Raji (cell line): Measurements from ENCODE around the gene ANO1.

Experiments used
- POLR2A ChIP-seq: IDR thresholded peaks from 2 replicates; pipeline ENCODE4 v1.6.1; 2011; ENCODE audit warnings: low read depth, low read length, control low read depth; ENCODE audit not compliant: insufficient read depth

Gene ANO1

DNA sequence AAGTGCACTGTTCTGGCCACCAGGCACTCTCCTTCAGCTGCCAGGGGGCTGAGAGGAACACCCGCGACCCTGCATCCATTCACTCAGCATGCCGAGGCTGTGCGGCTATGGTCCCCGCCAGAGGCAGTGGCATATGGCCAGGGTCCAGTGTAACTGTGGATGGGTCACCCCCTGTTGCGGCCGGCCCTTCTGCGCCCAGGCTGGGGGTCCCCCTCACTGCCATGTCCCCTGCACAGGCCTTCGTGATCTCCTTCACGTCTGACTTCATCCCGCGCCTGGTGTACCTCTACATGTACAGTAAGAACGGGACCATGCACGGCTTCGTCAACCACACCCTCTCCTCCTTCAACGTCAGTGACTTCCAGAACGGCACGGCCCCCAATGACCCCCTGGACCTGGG, 104.1 kb downstream of the ANO1 start:
- TF ChIP-seq POLR2A, result no peak

DNA sequence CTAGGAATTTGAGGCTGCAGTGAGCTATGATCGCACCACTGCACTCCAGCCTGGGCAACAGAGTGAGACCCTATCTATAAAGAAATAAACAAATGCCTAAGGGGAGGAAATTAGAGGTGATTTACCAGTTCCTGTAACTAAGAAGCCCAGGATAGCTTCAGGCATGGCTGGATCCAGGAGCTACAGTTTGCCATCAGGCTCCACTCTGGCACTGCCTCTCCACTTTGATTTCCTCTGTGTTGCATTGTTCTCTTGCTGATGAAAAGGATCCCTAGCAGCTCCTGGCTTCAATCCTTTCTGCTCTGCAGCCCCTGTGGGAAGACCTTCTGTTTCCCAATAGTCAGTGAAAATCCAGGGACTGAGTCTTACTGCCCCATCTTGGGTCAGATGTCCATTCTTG, 104.9 kb downstream of the ANO1 start:
- no peak for TF ChIP-seq POLR2A

DNA sequence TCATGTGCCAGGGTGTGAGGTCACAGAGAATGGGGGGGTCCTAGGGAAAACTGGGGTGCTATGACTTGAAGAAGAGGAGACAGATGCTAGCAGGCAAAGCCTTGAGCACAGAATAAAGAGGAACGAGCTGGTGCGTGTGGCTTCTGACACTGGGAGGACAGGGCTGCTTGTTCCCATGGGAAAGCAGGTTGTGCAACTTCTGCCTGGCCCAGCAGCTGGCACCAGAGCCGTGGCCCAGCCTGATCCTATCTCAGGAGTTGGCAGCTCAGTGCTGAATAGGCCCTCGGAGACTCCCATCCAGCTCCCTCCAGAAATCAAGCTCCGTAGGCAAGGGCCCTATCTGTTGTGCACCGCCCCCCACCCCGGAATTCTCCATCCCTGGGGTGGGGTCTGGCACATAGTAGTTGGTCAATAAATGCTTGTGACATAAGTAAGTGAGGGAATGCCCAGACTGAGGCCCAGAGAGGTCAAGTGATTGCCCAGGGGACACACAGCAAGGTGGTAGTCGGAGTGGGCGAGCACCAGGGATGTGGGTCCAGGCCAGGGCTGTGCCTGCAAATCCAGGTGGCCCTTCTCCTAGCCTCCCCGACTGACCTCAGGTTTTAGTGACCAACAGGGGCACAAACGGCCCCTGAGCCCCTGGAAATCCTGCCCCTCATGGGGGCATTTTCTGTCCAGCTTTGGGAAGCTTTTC, 105.5 kb downstream of the ANO1 start:
- TF ChIP-seq POLR2A, result no peak

DNA sequence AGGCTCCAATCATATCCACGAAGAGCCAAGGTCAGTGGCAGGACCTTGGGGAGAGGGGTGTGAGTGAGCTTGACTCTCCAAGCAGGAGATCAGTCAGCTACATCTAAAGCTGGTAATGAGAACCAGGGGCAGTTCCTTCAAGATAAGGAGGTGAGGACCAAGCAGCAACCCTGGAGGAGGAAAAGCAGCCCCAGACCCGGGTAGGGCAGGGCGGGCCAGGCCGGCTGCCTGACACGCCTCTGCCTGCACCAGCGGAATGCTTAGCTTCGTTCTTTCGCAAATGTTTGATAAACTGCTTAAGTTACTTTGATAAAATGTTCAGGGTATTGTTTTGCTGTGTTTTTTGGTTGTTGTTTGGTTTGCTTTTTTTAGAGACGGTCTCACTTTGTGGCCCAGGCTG, 106.3 kb downstream of the ANO1 start:
- no peak for TF ChIP-seq POLR2A

DNA sequence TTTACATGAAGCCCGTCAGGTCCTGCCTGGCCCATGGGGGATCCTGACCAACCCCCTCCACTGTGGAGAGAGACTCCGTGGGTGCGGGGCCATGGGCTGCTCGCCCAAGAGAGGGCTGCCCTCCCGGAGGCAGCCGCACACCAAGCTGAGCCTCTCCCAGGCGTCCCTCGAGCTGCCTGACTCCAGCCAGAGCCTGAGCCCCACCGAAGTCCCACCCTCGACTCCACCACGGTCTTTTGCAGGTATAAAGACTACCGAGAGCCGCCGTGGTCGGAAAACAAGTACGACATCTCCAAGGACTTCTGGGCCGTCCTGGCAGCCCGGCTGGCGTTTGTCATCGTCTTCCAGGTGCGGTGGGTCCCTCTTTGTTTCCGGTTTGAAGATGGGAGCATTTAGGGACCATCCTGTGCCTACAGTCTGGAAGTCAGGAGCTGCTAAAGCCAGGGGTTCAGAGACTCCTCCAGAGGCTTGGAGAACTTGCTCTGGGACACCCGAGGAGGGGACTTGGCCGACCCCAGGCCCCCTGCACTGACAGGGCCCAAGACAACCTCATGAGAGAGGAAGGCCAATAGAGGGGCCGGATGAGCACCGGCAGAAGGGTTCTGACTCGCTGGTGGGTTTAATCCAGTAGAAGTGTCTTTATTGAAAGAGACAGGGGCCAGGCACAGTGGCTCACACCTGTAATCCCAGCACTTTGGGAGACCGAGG, 107.4 kb downstream of the ANO1 start:
- no peak for TF ChIP-seq POLR2A

DNA sequence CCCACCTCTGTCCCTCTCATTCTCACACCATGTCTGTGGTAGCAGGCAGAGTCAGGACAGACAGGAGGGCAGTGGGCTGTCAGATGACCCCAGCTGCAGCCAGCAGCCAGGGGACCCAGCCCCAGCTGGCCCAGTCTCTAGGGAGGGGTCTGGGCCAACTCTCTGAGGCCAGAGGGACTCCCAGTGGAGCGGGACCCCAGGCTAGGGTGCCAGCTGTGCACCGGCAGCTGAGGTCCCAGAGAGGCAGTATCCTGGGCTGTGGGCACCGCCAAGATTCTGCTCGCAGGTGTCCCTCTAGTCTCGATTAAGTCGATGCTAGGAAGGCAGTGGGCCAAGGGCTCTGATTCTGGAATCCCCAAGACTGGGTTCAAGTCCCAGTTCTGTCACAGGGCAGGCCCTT, 108.3 kb downstream of the ANO1 start:
- TF ChIP-seq POLR2A, result no peak

DNA sequence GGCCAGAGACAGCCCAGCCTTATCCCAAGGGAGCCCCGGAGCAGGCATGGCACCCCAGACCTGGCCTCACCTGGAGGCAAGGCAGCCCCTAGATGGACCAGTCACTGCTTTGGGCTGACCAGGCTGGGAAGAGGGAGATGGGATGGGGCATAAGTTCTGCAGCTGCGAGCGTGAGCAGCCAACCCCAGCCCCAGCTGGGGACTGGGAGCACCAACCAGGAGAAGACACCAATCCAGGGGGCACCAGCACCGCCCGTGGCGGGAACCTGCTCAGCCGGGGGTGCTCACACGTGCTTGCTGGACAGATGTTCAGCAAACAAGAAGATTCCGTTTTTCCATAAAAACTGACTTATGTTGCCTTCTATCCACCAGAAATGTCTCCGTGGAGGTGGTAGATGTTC, 108.8 kb downstream of the ANO1 start:
- no peak for TF ChIP-seq POLR2A

DNA sequence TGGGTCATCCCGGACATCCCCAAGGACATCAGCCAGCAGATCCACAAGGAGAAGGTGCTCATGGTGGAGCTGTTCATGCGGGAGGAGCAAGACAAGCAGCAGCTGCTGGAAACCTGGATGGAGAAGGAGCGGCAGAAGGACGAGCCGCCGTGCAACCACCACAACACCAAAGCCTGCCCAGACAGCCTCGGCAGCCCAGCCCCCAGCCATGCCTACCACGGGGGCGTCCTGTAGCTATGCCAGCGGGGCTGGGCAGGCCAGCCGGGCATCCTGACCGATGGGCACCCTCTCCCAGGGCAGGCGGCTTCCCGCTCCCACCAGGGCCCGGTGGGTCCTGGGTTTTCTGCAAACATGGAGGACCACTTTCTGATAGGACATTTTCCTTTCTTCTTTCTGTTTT, 109.7 kb downstream of the ANO1 start:
- no peak for TF ChIP-seq POLR2A

DNA sequence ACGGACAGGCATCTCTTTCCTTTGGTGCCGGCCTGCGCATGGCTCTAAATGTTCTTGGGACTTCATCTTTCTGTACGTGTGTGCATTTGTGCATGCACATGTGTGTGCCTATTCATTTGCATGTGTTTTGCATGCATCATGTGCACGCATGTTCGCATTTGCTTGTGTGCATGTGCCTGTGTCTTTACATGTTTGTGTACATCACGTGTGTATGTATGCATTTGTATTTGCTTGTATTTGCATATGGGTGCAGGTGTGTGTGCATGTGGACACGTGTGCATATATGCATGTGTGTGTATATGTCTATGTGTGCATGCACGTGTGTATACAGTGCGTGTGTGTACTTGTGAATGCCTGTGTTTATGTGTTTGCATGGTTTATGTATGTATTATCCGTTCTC, 111.5 kb downstream of the ANO1 start:
- no peak for TF ChIP-seq POLR2A

DNA sequence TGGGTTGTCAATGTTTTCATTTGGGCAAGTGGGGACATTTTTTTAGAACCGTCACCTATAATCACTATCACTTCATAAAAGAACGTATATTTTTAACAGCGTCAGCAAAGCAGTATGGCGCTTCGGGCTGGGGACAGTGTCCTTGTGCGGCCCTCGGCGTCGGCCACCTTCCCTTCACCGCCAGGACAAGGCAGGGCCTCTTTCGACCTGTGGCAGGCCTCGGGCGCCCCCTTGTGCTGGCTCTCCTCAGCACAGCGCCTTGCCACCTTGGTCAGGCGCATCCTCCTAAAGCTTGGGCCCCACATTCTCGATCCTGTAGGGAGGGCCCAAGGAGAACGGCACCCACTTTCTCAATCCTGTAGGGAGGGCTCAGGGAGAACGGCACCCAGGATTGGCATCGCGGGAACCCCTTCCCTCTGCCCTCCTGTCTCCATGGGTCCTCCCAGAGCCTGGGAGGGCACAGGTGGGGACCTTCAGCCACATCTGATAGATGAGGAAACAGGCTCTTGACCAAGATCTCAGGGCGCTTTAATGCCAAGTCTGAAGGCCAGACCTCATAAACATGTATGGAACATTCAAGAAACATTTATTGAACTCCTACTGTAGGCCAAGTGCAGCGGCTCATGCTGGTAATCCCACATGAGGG, 113.5 kb downstream of the ANO1 start:
- TF ChIP-seq POLR2A, result no peak

DNA sequence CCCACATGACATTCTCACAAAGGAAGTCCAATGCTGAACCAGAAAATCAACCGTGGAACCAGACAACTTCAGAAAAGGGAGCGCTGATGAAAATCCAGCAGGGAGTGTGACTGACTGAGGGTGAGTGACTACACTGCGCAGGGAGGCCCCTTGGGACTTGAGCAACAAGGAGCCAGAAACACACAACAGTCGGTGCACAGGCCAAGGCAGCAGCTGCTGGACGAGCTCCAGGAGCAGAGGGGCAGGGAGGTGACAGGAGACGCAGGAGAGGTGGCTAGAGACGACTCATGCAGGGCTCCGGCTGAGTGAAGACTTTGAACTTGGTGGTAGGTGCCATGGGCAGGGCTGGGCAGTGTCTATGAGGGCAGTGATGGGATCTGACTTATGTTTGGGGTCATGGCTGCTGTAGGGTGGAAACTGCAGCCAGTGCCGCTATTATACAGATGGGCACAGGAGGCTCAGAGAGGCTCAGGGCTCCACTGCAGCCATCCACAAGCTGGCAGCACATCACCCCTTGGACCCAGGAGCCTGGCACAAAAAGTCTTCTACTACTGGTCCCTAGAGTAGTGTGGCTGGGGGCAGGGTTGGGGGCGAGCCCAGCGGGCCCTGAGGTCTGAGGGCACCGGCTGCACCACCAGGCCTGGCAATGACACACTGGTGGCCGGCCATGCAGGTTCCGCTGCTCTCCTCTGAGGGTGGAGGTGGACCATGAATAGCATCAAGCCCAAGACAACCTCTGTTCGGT, 114.7 kb downstream of the ANO1 start:
- TF ChIP-seq POLR2A, result no peak

DNA sequence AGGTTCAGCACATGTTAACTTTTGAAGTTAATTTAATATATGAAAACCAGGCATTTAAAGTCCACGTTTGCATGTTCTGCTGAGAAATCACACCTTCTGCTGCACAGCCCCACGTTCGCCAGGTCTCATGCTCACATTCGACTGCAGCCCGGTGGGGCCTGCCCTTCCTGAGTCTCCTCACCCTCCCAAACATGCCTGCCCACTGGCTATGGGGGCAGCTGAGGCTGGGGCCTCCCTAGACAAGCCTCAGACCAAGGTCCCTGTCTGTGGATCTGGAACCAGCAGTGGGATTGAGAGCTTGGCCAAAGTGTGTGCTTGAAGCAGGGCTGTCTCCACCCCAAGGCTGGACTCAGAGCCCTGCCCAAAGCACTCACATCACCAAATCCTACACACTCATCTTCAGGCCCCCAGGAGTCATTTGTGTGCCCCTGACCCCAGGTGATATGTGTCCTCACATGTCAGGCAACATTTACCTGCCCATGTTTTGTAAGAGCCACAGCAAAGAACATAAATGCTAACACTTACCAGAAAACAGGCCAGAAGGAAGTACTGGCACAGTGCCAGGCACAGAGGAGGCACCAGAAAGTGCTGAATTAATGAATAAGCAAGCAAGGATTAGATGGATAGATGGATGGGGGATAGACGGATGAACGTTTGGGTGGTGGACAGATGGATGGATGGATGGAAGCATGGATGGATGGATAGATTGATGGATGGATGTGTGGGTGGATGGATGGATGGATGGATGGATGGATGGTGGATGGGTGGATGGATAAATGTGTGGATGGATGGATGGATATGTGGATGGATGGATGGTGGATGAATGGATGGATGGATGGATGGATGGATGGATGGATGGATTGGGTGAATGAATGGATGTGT, 115.5 kb downstream of the ANO1 start:
- no peak for TF ChIP-seq POLR2A

DNA sequence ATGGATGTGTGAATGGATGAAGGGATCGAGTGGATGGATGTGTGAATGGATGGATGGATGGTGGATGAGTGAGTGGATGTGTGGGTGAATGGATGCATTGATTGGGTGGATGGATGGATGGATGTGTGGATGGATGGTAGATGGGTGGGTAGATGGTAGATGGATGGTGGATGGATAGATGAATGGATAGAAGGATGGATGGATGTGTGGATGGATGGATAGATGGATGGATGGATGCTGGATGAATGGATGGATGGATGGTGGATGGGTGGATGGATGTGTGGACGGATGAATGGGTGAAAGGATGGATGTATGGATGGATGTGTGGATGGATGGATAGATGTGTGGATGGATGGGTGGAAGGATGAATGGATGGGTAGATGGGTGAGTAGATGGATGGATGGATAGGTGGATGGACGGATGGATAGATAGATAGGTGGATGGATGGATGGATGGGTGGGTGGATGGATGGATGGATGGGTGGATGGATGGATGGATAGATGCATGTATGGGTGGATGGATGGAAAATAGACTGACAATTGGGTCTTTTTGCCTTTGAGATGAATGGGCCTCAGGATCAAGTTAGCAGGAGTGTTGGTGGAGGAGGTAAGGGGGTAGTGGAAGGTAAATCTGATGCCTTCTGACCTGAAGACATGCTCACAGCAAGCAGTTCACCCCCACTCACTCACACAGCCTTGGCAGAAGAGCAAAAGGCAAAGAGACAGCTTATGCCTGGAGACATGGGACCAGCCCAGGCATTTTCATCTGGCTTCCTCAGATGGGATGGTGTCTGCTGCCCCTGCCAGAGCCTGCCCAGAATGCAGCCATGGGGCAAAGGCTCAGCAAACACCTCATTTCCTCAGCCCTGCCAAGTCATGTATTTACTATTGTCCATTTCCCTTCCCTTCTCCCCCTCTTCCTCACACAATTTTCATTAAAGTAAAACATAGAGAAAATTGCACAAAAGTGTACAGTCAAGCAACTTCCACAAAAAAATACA, 117.0 kb downstream of the ANO1 start:
- TF ChIP-seq POLR2A, result no peak
